IMR-90 (cell line): ENCODE data around the gene ALDH1B1. TPM values are rescaled to one million over a fixed set of nuclear protein-coding genes. Genes with fewer than 3 reads are reported as not detected.

ENCODE experiments used
- ATAC-seq: fragments of 200-7000 bp; cut with Tn5 transposase; 2 replicates; pipeline ENCODE4 v1.9.1; 2020; ENCODE audit warnings: low read depth, mild to moderate bottlenecking, moderate library complexity
- BruUV-seq: library from RNA; stranded (reverse); fragments of 400-500 nt; replicated peaks from 2 replicates; lab custom pipeline; 2021; lab: Mats Ljungman, UMichigan
- CTCF ChIA-PET: fragments of 300-600 bp; formaldehyde crosslinking; extraction: SDS; loops from one replicate; lab custom pipeline; 2021; ENCODE audit warnings: antibody characterized with exemption; lab: Yijun Ruan, JAX
- POLR2A ChIA-PET: fragments of 300-600 bp; sonication (Branson Sonifier 250); formaldehyde crosslinking; loops from one replicate; lab custom pipeline; 2022; ENCODE audit warnings: antibody characterized with exemption; ENCODE audit not compliant: unreplicated experiment; lab: Charles Lee
- DNase-seq: peaks from one replicate; pipeline ENCODE4 v3.0.0; 2013
- H2AFZ ChIP-seq: replicated peaks from 2 replicates; pipeline ENCODE3; 2013; ENCODE audit warnings: low read length, mild to moderate bottlenecking; ENCODE audit not compliant: poor library complexity
- H2AK5ac ChIP-seq: 2 replicates; pipeline ENCODE4 v1.6.1; 2013; ENCODE audit warnings: low read depth, low read length, inconsistent platforms
- H2AK9ac ChIP-seq: replicated peaks from 2 replicates; pipeline ENCODE3; 2013; ENCODE audit warnings: mild to moderate bottlenecking, low read depth, low read length, moderate library complexity; ENCODE audit not compliant: poor library complexity
- H2BK120ac ChIP-seq: 2 replicates; pipeline ENCODE4 v1.6.1; 2013; ENCODE audit warnings: low read depth, low read length, inconsistent platforms
- H2BK15ac ChIP-seq: 3 replicates; pipeline ENCODE4 v1.6.1; 2013; ENCODE audit warnings: low read depth, low read length, inconsistent platforms
- H2BK20ac ChIP-seq: 2 replicates; pipeline ENCODE4 v1.6.1; 2013; ENCODE audit warnings: low read depth, mild to moderate bottlenecking, inconsistent platforms, low read length, moderate library complexity
- H2BK5ac ChIP-seq: 2 replicates; pipeline ENCODE4 v1.6.1; 2013; ENCODE audit warnings: mild to moderate bottlenecking, low read depth, low read length, inconsistent platforms; ENCODE audit not compliant: poor library complexity, severe bottlenecking
- H3K14ac ChIP-seq: replicated peaks from 2 replicates; pipeline ENCODE4 v1.6.1; 2013; ENCODE audit warnings: low read depth, low read length, inconsistent platforms
- H3K18ac ChIP-seq: 2 replicates; pipeline ENCODE4 v1.6.1; 2013; ENCODE audit warnings: low read depth, low read length, control low read depth
- H3K23ac ChIP-seq: 2 replicates; pipeline ENCODE4 v1.6.1; 2013; ENCODE audit warnings: low read depth, low read length, inconsistent platforms
- H3K27ac ChIP-seq: 2 replicates; pipeline ENCODE4 v1.5.1; 2013; ENCODE audit warnings: mild to moderate bottlenecking, control low read depth, low read length; ENCODE audit not compliant: insufficient read depth
- H3K27me3 ChIP-seq: 2 replicates; pipeline ENCODE4 v1.6.1; 2013; ENCODE audit warnings: low read length; ENCODE audit not compliant: control insufficient read depth, insufficient read depth
- H3K36me3 ChIP-seq: 2 replicates; pipeline ENCODE4 v1.6.1; 2013; ENCODE audit warnings: low read length, mixed read lengths; ENCODE audit not compliant: control insufficient read depth, insufficient read depth
- H3K4ac ChIP-seq: 2 replicates; pipeline ENCODE4 v1.6.1; 2013; ENCODE audit warnings: low read depth, low read length, inconsistent platforms
- H3K4me1 ChIP-seq: 2 replicates; pipeline ENCODE4 v1.6.1; 2013; ENCODE audit warnings: low read length, mixed read lengths; ENCODE audit not compliant: control insufficient read depth, insufficient read depth
- H3K4me2 ChIP-seq: 2 replicates; pipeline ENCODE4 v1.6.1; 2013; ENCODE audit warnings: low read depth, mild to moderate bottlenecking, control low read depth, low read length, moderate library complexity
- H3K4me3 ChIP-seq: 2 replicates; pipeline ENCODE4 v1.5.1; 2013; ENCODE audit warnings: low read depth, mild to moderate bottlenecking, control low read depth, low read length, moderate library complexity; ENCODE audit not compliant: insufficient read depth
- H3K56ac ChIP-seq: 2 replicates; pipeline ENCODE4 v1.6.1; 2013; ENCODE audit warnings: low read length, inconsistent platforms; ENCODE audit not compliant: insufficient read depth; ENCODE audit errors: extremely low read depth
- H3K79me1 ChIP-seq, 2 experiments: 2 replicates each; pipeline ENCODE4 v1.6.1; 2013; ENCODE audit warnings: low read length in 2 of 2, inconsistent platforms in 1 of 2, low read depth in 1 of 2
- H3K9ac ChIP-seq: 2 replicates; pipeline ENCODE4 v1.6.1; 2013; ENCODE audit warnings: low read depth, low read length, control low read depth
- H3K9me1 ChIP-seq: 2 replicates; pipeline ENCODE4 v1.6.1; 2013; ENCODE audit warnings: low read length, inconsistent platforms; ENCODE audit not compliant: insufficient read depth
- H3K9me3 ChIP-seq: 2 replicates; pipeline ENCODE4 v1.6.1; 2013; ENCODE audit warnings: low read length; ENCODE audit not compliant: control insufficient read depth, insufficient read depth
- H4K20me1 ChIP-seq: 2 replicates; pipeline ENCODE4 v1.6.1; 2013; ENCODE audit warnings: low read length, inconsistent platforms; ENCODE audit not compliant: insufficient read depth
- H4K5ac ChIP-seq: 2 replicates; pipeline ENCODE4 v1.6.1; 2013; ENCODE audit warnings: mild to moderate bottlenecking, low read depth, low read length, control low read depth
- H4K8ac ChIP-seq, 2 experiments: 2 replicates each; pipeline ENCODE4 v1.6.1; 2013; ENCODE audit warnings: low read depth in 2 of 2, low read length in 2 of 2, control low read depth in 1 of 2, inconsistent platforms in 1 of 2
- H4K91ac ChIP-seq: 2 replicates; pipeline ENCODE4 v1.6.1; 2013; ENCODE audit warnings: low read depth, low read length, inconsistent platforms; ENCODE audit not compliant: insufficient read depth
- BHLHE40 ChIP-seq: fragments of 150-350 bp; IDR thresholded peaks from 2 replicates; pipeline ENCODE4 v1.6.1; 2016; ENCODE audit warnings: mild to moderate bottlenecking, low read depth, low read length
- CEBPB ChIP-seq: IDR thresholded peaks from 2 replicates; pipeline ENCODE4 v1.6.1; 2012; ENCODE audit warnings: low read depth, low read length, improper control_type of control experiment
- CHD1 ChIP-seq: IDR thresholded peaks from 2 replicates; pipeline ENCODE4 v1.6.1; 2012; ENCODE audit warnings: low read depth, low read length, improper control_type of control experiment
- CTCF ChIP-seq: conservative IDR thresholded peaks from 2 replicates; pipeline ENCODE4 v1.5.1; 2012; ENCODE audit warnings: mild to moderate bottlenecking, low read depth, low read length, improper control_type of control experiment
- ELK1 ChIP-seq: fragments of 150-350 bp; IDR thresholded peaks from 2 replicates; pipeline ENCODE4 v1.6.1; 2016; ENCODE audit warnings: low read depth, mild to moderate bottlenecking, low read length, moderate library complexity, borderline replicate concordance
- FOS ChIP-seq: fragments of 150-350 bp; IDR thresholded peaks from 2 replicates; pipeline ENCODE4 v1.6.1; 2016; ENCODE audit warnings: low read depth, low read length
- MAFK ChIP-seq: IDR thresholded peaks from 2 replicates; pipeline ENCODE4 v1.6.1; 2012; ENCODE audit warnings: low read depth, low read length, improper control_type of control experiment
- MAZ ChIP-seq: IDR thresholded peaks from 2 replicates; pipeline ENCODE4 v1.6.1; 2012; ENCODE audit warnings: low read depth, mild to moderate bottlenecking, low read length, improper control_type of control experiment, moderate library complexity, borderline replicate concordance
- MXI1 ChIP-seq: IDR thresholded peaks from 2 replicates; pipeline ENCODE4 v1.6.1; 2012; ENCODE audit warnings: low read depth, mild to moderate bottlenecking, low read length, moderate library complexity, borderline replicate concordance
- NFE2L2 ChIP-seq: fragments of 150-350 bp; IDR thresholded peaks from 2 replicates; pipeline ENCODE4 v1.6.1; 2016; ENCODE audit warnings: low read depth, mild to moderate bottlenecking, low read length
- POLR2A ChIP-seq: IDR thresholded peaks from 2 replicates; pipeline ENCODE4 v1.6.1; 2012; ENCODE audit warnings: mild to moderate bottlenecking, low read depth, low read length
- RAD21 ChIP-seq: IDR thresholded peaks from 2 replicates; pipeline ENCODE4 v1.6.1; 2012; ENCODE audit warnings: low read length, improper control_type of control experiment
- RCOR1 ChIP-seq: IDR thresholded peaks from 2 replicates; pipeline ENCODE4 v1.6.1; 2012; ENCODE audit warnings: mild to moderate bottlenecking, low read length, improper control_type of control experiment; ENCODE audit not compliant: insufficient replicate concordance
- RFX5 ChIP-seq: IDR thresholded peaks from 2 replicates; pipeline ENCODE4 v1.8.0; 2012; ENCODE audit warnings: low read depth, mild to moderate bottlenecking, low read length, moderate library complexity
- SMC3 ChIP-seq: fragments of 150-350 bp; IDR thresholded peaks from 2 replicates; pipeline ENCODE4 v1.6.1; 2016; ENCODE audit warnings: low read depth, mild to moderate bottlenecking, antibody characterized with exemption, low read length, moderate library complexity
- USF2 ChIP-seq: fragments of 150-350 bp; IDR thresholded peaks from 2 replicates; pipeline ENCODE4 v1.6.1; 2017; ENCODE audit warnings: mild to moderate bottlenecking, antibody characterized with exemption, low read length, low read depth
- WGBS, 2 experiments: methylation state at CpG; one replicate each; pipeline versions ENCODE4 v1.1.5 to v1.1.7; 2013; ENCODE audit warnings: missing lambda C conversion rate in 2 of 2; ENCODE audit not compliant: insufficient read length in 1 of 2; ENCODE audit errors: extremely low coverage in 2 of 2; 5-methylcytosine and 5-hydroxymethylcytosine counted together
- dilution Hi-C: fragments of 300-500 bp; cut with HindIII; formaldehyde crosslinking; loops from one replicate; pipeline ENCODE4 v1.14.3; 2018; ENCODE audit warnings: low sequenced_read_pairs; ENCODE audit not compliant: unreplicated experiment
- in situ Hi-C: fragments of 300-500 bp; cut with MboI; formaldehyde crosslinking; loops from 3 replicates; pipeline ENCODE4 v1.14.3; 2019; ENCODE audit warnings: low sequenced_read_pairs, inconsistent platforms, mixed read lengths
- intact Hi-C: fragments of 100-400 bp; cut with micrococcal nuclease; formaldehyde crosslinking; loops from 2 replicates; pipeline ENCODE4 v1.10.0; 2022
- polyA plus RNA-seq, 3 experiments: library from polyadenylated mRNA; depleted of rRNA; stranded (reverse); fragments of >200 nt; gene quantifications; 2 replicates each; pipeline ENCODE4 v1.2.3, GENCODE V29; 2012; ENCODE audit warnings: low replicate concordance in 1 of 3
- total RNA-seq: library from RNA; depleted of rRNA; stranded (reverse); fragments of >200 nt; gene quantifications from 2 replicates; pipeline ENCODE4 v1.2.3, GENCODE V29; 2012

ALDH1B1 gene
- total and polyA plus RNA-seq, 2 of the 4 experiments (the other 2 are of a cell fraction), result 29.6 to 37.6 TPM

GRCh38 chr9:38386319-38386895, 6.1 kb upstream of the ALDH1B1 start:
- intact Hi-C loops, result no loop called here
- no peak overlapping the region for H2BK120ac ChIP-seq
- no peak for TF ChIP-seq USF2
- TF ChIP-seq CTCF, result no peak
- no peak for TF ChIP-seq MAFK
- TF ChIP-seq CEBPB, result no peak
- TF ChIP-seq CHD1, result no peak
- no peak for TF ChIP-seq MXI1
- TF ChIP-seq ELK1, result no peak
- no peak for TF ChIP-seq BHLHE40
- no peak for TF ChIP-seq RCOR1
- TF ChIP-seq NFE2L2, result no peak
- no peak for TF ChIP-seq RAD21
- TF ChIP-seq POLR2A, result no peak
- TF ChIP-seq SMC3, result no peak
- TF ChIP-seq RFX5, result no peak
- no peak for TF ChIP-seq FOS
- TF ChIP-seq MAZ, result no peak
- no peak overlapping the region for H3K27ac ChIP-seq
- H3K9ac ChIP-seq, result no peak overlapping the region
- no peak overlapping the region for H3K4me2 ChIP-seq
- no peak overlapping the region; the same call in 1 of the 2 replicates for H4K91ac ChIP-seq
- H3K23ac ChIP-seq, result no peak overlapping the region
- H2BK15ac ChIP-seq, result no peak overlapping the region; the same call in 2 of the 3 replicates
- H2BK20ac ChIP-seq, result no peak overlapping the region
- H3K18ac ChIP-seq, result no peak overlapping the region
- no peak overlapping the region for H2AFZ ChIP-seq
- DNase-seq, result no peak
- H4K5ac ChIP-seq, result no peak overlapping the region
- in situ Hi-C loops, result no loop called here
- ATAC-seq, result no peak
- H3K9me1 ChIP-seq, result peaks cover 6% of the 10 kb centered on the region
- H2AK5ac ChIP-seq, result no peak overlapping the region
- no peak overlapping the region for H3K4me3 ChIP-seq
- WGBS, 2 experiments, result no CpG with 5 or more reads among the region's 4 CpGs
- no peak overlapping the region for H3K4ac ChIP-seq
- no peaks in the 10 kb centered on the region for H3K79me1 ChIP-seq
- H4K20me1 ChIP-seq, result no peaks in the 10 kb centered on the region
- H3K27me3 ChIP-seq, result no peaks in the 10 kb centered on the region
- no peak overlapping the region for H2AK9ac ChIP-seq
- BruUV-seq, result no TSS peak
- no peak overlapping the region for H2BK5ac ChIP-seq
- ChIA-PET CTCF (interaction anchor here (1.0 kb wide), 1 partner anchor 472 kb away, joined by 3 read pairs; no protein-coding TSS in a partner anchor), POLR2A (no interaction called here)
- dilution Hi-C loops, result loop anchor here (25.0 kb wide), 1 partner anchor 474 kb away; the partner anchor contains the start of gene SLC25A51
- H3K4me1 ChIP-seq, result peaks cover 7% of the 10 kb centered on the region
- H3K36me3 ChIP-seq, result no peaks in the 10 kb centered on the region
- no peak overlapping the region for H3K14ac ChIP-seq
- no peak overlapping the region for H3K56ac ChIP-seq
- H3K9me3 ChIP-seq, result no peaks in the 10 kb centered on the region
- no peak overlapping the region for H4K8ac ChIP-seq
